ENCODE data around the gene CD6.

- TF ChIP-seq EZH2 (IDR thresholded peaks at IDR 0.05; ENCODE audit: insufficient read depth, low read length): no peak
- TF ChIP-seq, protein P1, sequence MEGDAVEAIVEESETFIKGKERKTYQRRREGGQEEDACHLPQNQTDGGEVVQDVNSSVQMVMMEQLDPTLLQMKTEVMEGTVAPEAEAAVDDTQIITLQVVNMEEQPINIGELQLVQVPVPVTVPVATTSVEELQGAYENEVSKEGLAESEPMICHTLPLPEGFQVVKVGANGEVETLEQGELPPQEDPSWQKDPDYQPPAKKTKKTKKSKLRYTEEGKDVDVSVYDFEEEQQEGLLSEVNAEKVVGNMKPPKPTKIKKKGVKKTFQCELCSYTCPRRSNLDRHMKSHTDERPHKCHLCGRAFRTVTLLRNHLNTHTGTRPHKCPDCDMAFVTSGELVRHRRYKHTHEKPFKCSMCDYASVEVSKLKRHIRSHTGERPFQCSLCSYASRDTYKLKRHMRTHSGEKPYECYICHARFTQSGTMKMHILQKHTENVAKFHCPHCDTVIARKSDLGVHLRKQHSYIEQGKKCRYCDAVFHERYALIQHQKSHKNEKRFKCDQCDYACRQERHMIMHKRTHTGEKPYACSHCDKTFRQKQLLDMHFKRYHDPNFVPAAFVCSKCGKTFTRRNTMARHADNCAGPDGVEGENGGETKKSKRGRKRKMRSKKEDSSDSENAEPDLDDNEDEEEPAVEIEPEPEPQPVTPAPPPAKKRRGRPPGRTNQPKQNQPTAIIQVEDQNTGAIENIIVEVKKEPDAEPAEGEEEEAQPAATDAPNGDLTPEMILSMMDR (IDR thresholded peaks at IDR 0.05; ENCODE audit: insufficient read depth, low read depth, low read length): no peak
Measured at GRCh38 chr11:60966890-60967289, 4.6 kb upstream of the CD6 start.
